SK-MEL-5 (cell line): ENCODE data around the gene AMN1. TPM values are rescaled to one million over a fixed set of nuclear protein-coding genes. Genes with fewer than 3 reads are reported as not detected.
"Not testable (repeated sequence)": the region's sequence is repeated elsewhere in the genome, so short reads cannot be mapped to it uniquely, and the experiment has no call there.

ENCODE experiments used
- DNase-seq: peaks from one replicate; pipeline ENCODE4 v3.0.0-alpha.2; 2016; ENCODE audit warnings: low read depth, low spot score
- in situ Hi-C: cut with HindIII; loops from 2 replicates; pipeline ENCODE4 v1.10.0; 2016; ENCODE audit warnings: low sequenced_read_pairs, high pct_unique_total_duplicates, low pct_unique_long_range_greater_than_20kb
- total RNA-seq: library from RNA; depleted of rRNA; stranded (reverse); fragments of >200 nt; shearing (Covaris generic); gene quantifications from 2 replicates; pipeline ENCODE4 v1.2.3, GENCODE V29; 2014

AMN1 gene
- total RNA-seq, 1 experiment from 2014 or later: 15.4 TPM

- in situ Hi-C loops: no loop called here
- no peak for DNase-seq
Observed at GRCh38 chr12:31740628-31741027, 11.8 kb upstream of the AMN1 start.

- in situ Hi-C loops: no loop called here
- DNase-seq: no peak
Observed at GRCh38 chr12:31737763-31738162, 8.9 kb upstream of the AMN1 start.

GRCh38 chr12:31737345-31737744, 8.5 kb upstream of the AMN1 start:
- in situ Hi-C loops: no loop called here
- DNase-seq: no peak

GRCh38 chr12:31736472-31736871, 7.7 kb upstream of the AMN1 start:
- in situ Hi-C loops: no loop called here
- no peak for DNase-seq

GRCh38 chr12:31733549-31734432, 5.0 kb upstream of the AMN1 start:
- in situ Hi-C loops, DNase-seq: not testable (repeated sequence)

GRCh38 chr12:31732926-31733548, 4.2 kb upstream of the AMN1 start:
- DNase-seq: no peak
- in situ Hi-C loops: no loop called here

GRCh38 chr12:31731203-31731602, 2.4 kb upstream of the AMN1 start:
- DNase-seq, in situ Hi-C loops: not testable (repeated sequence)

- in situ Hi-C loops: no loop called here
- no peak for DNase-seq
Observed at GRCh38 chr12:31729705-31730104, 884 bp upstream of the AMN1 start.

- in situ Hi-C loops: no loop called here
Observed at GRCh38 chr12:31728289-31728916, 418 bp downstream of the AMN1 start.

GRCh38 chr12:31727192-31727591, 1.6 kb downstream of the AMN1 start:
- no peak for DNase-seq
- in situ Hi-C loops: no loop called here

More at GRCh38 chr12:31728289-31728916, 418 bp downstream of the AMN1 start:
- no peak for DNase-seq

- no peak for DNase-seq
- in situ Hi-C loops: no loop called here
Observed at GRCh38 chr12:31726575-31726974, 2.2 kb downstream of the AMN1 start.

GRCh38 chr12:31724557-31724956, 4.3 kb downstream of the AMN1 start:
- in situ Hi-C loops: no loop called here
- DNase-seq: no peak

GRCh38 chr12:31722580-31722979, 6.2 kb downstream of the AMN1 start:
- no peak for DNase-seq
- in situ Hi-C loops: no loop called here

GRCh38 chr12:31718542-31719198, 10.2 kb downstream of the AMN1 start:
- in situ Hi-C loops, DNase-seq: not testable (repeated sequence)

- DNase-seq, in situ Hi-C loops: not testable (repeated sequence)
Observed at GRCh38 chr12:31716998-31717397, 11.8 kb downstream of the AMN1 start.

- DNase-seq: no peak
Observed at GRCh38 chr12:31715283-31715825, 13.5 kb downstream of the AMN1 start.

GRCh38 chr12:31714406-31715271, 14.2 kb downstream of the AMN1 start:
- no peak for DNase-seq

More at GRCh38 chr12:31715283-31715825, 13.5 kb downstream of the AMN1 start:
- in situ Hi-C loops: no loop called here

More at GRCh38 chr12:31714406-31715271, 14.2 kb downstream of the AMN1 start:
- in situ Hi-C loops: no loop called here
